Smooth muscle cell (in vitro differentiated cells): ENCODE data around the gene SALL1. TPM values are rescaled to one million over a fixed set of nuclear protein-coding genes. Genes with fewer than 3 reads are reported as not detected.

Experiments used
- DNase-seq: peaks from one replicate; lab custom pipeline; 2025; ENCODE audit not compliant: unreplicated experiment; lab: John Stamatoyannopoulos, UW
- H2AFZ ChIP-seq: fragments of 200-600 bp; sonication (generic); 2 replicates; pipeline ENCODE4 v1.6.0; 2016; ENCODE audit warnings: antibody characterized with exemption, low read depth, mild to moderate bottlenecking
- H3F3A ChIP-seq: fragments of 200-600 bp; sonication (generic); 2 replicates; pipeline ENCODE4 v1.6.0; 2017; ENCODE audit warnings: antibody characterized with exemption, low read depth
- H3K27ac ChIP-seq: fragments of 200-600 bp; sonication (generic); 2 replicates; pipeline ENCODE4 v1.5.1; 2016; ENCODE audit warnings: low read depth, mild to moderate bottlenecking
- H3K27me3 ChIP-seq: fragments of 200-600 bp; sonication (generic); 2 replicates; pipeline ENCODE4 v1.6.1; 2016; ENCODE audit warnings: low read depth, mild to moderate bottlenecking
- H3K36me3 ChIP-seq: fragments of 200-600 bp; sonication (generic); 2 replicates; pipeline ENCODE4 v1.5.1; 2016; ENCODE audit warnings: low read depth
- H3K4me1 ChIP-seq: fragments of 200-600 bp; sonication (generic); 2 replicates; pipeline ENCODE4 v1.5.1; 2016; ENCODE audit warnings: low read depth
- H3K4me2 ChIP-seq: fragments of 200-600 bp; sonication (generic); 2 replicates; pipeline ENCODE4 v1.6.0; 2016; ENCODE audit warnings: mild to moderate bottlenecking
- H3K4me3 ChIP-seq: fragments of 200-600 bp; sonication (generic); 2 replicates; pipeline ENCODE4 v1.5.1; 2016; ENCODE audit warnings: mild to moderate bottlenecking
- H3K79me2 ChIP-seq: fragments of 200-600 bp; sonication (generic); 2 replicates; pipeline ENCODE4 v1.6.0; 2016; ENCODE audit warnings: low read depth, mild to moderate bottlenecking
- H3K9ac ChIP-seq: fragments of 200-600 bp; sonication (generic); 2 replicates; pipeline ENCODE4 v1.6.0; 2016; ENCODE audit warnings: low read depth
- H3K9me3 ChIP-seq: fragments of 200-600 bp; sonication (generic); replicated peaks from 2 replicates; pipeline ENCODE4 v1.5.1; 2016; ENCODE audit warnings: low read depth
- H4K20me1 ChIP-seq: fragments of 200-600 bp; sonication (generic); 2 replicates; pipeline ENCODE4 v1.6.0; 2016; ENCODE audit warnings: low read depth
- WGBS: methylation state at CpG from one replicate; pipeline ENCODE4 v1.1.7; 2016; ENCODE audit warnings: low lambda C conversion rate; 5-methylcytosine and 5-hydroxymethylcytosine counted together
- polyA plus RNA-seq: library from polyadenylated mRNA; unstranded; fragments of >200 nt; fragmentation: Nextera tagmentation; extraction: Ambion mirVana; gene quantifications from 2 replicates; pipeline ENCODE4 v1.2.1, GENCODE V29; 2016
- total RNA-seq: library from RNA; depleted of rRNA; stranded (reverse); fragments of >200 nt; gene quantifications from 2 replicates; pipeline ENCODE4 v1.2.3, GENCODE V29; 2014
- TF ChIP-seq, protein P1 (sequence below): fragments of 200-600 bp; sonication (generic); IDR thresholded peaks from 2 replicates; pipeline ENCODE4 v1.5.1; 2017; ENCODE audit warnings: borderline replicate concordance, mild to moderate bottlenecking, antibody characterized with exemption; ENCODE audit not compliant: insufficient read depth, poor library complexity, severe bottlenecking

SALL1 gene
- total and polyA plus RNA-seq, 2 experiments from 2014 or later = 1.6 to 6.2 TPM

GRCh38 chr16:51151961-51152663, 1.0 kb upstream of the SALL1 start:
- Histone ChIP-seq H3K9ac (peak overlapping the region; percentile 53), H3K9me3 (no peaks in the 10 kb centered on the region), H3K79me2 (peaks cover 32% of the 10 kb centered on the region), H3K4me1 (peaks cover 43% of the 10 kb centered on the region), H2AFZ (peak overlapping the region; percentile 73), H3F3A (no peaks in the 10 kb centered on the region), H3K27me3 (peaks cover 54% of the 10 kb centered on the region), H3K36me3 (no peaks in the 10 kb centered on the region), H3K4me2 (peak overlapping the region; percentile 90), H3K4me3 (peak overlapping the region; percentile 76), H4K20me1 (no peaks in the 10 kb centered on the region), H3K27ac (peak overlapping the region; percentile 48)
- TF ChIP-seq, protein P1, sequence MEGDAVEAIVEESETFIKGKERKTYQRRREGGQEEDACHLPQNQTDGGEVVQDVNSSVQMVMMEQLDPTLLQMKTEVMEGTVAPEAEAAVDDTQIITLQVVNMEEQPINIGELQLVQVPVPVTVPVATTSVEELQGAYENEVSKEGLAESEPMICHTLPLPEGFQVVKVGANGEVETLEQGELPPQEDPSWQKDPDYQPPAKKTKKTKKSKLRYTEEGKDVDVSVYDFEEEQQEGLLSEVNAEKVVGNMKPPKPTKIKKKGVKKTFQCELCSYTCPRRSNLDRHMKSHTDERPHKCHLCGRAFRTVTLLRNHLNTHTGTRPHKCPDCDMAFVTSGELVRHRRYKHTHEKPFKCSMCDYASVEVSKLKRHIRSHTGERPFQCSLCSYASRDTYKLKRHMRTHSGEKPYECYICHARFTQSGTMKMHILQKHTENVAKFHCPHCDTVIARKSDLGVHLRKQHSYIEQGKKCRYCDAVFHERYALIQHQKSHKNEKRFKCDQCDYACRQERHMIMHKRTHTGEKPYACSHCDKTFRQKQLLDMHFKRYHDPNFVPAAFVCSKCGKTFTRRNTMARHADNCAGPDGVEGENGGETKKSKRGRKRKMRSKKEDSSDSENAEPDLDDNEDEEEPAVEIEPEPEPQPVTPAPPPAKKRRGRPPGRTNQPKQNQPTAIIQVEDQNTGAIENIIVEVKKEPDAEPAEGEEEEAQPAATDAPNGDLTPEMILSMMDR = no peak
- 1% methylated on average over 33 of the region's 56 CpGs for WGBS
- DNase-seq = peak; percentile 56

GRCh38 chr16:51151435-51151960, 428 bp upstream of the SALL1 start:
- 3% methylated on average over 27 of the region's 61 CpGs for WGBS
- Histone ChIP-seq H3F3A (no peaks in the 10 kb centered on the region), H4K20me1 (no peaks in the 10 kb centered on the region), H3K79me2 (peaks cover 37% of the 10 kb centered on the region), H3K9ac (peak overlapping the region; percentile 53), H3K27me3 (peaks cover 47% of the 10 kb centered on the region), H3K9me3 (no peaks in the 10 kb centered on the region), H3K4me3 (peak overlapping the region; percentile 76), H2AFZ (peak overlapping the region; percentile 73), H3K4me2 (peak overlapping the region; percentile 90), H3K36me3 (no peaks in the 10 kb centered on the region), H3K27ac (peak overlapping the region; percentile 48), H3K4me1 (peaks cover 43% of the 10 kb centered on the region)
- TF ChIP-seq, protein P1 = no peak
- peak; percentile 74 for DNase-seq

- Histone ChIP-seq H2AFZ (peak overlapping the region; percentile 97), H3K9ac (peak overlapping the region; percentile 63)
- WGBS = 2% methylated on average over 50 of the region's 53 CpGs
These were observed 744 bp downstream of the SALL1 start for GRCh38 chr16:51150165-51150887.

More at GRCh38 chr16:51150165-51150887, 744 bp downstream of the SALL1 start:
- Histone ChIP-seq H3K27me3 (peaks cover 36% of the 10 kb centered on the region), H3K4me1 (peaks cover 44% of the 10 kb centered on the region), H4K20me1 (no peaks in the 10 kb centered on the region), H3K9me3 (no peaks in the 10 kb centered on the region), H3F3A (no peaks in the 10 kb centered on the region), H3K4me3 (peak overlapping the region; percentile 76), H3K79me2 (peaks cover 47% of the 10 kb centered on the region), H3K36me3 (no peaks in the 10 kb centered on the region), H3K4me2 (peak overlapping the region; percentile 90), H3K27ac (no peak overlapping the region)
- no peak for DNase-seq
- TF ChIP-seq, protein P1 = no peak
